ELR (cell line): Measurements from ENCODE around the gene BSG.
A peak's percentile ranks its signal among the peaks of the same experiment; 100 is the strongest.
"Not testable (repeated sequence)": the region's sequence is repeated elsewhere in the genome, so short reads cannot be mapped to it uniquely, and the experiment has no call there.

Source experiments
- DNase-seq: peaks from one replicate; pipeline ENCODE4 v3.0.0-alpha.2; 2015; ENCODE audit warnings: low read depth

Gene BSG

GRCh38 chr19:588093-588740 is 15.8 kb downstream of the BSG start:
- peak; percentile 89 for DNase-seq

- DNase-seq, result no peak
Measured at GRCh38 chr19:588741-589692, 16.6 kb downstream of the BSG start.

GRCh38 chr19:589693-590395 is 17.4 kb downstream of the BSG start, which contains the start of gene HCN2:
TSS of gene HCN2 (plus strand) at chr19:589881. CDS start at chr19:589946, 65 bp downstream.
- DNase-seq, result no peak

- peak; percentile 40 for DNase-seq
Measured at GRCh38 chr19:590396-590745, 18.0 kb downstream of the BSG start.

DNA sequence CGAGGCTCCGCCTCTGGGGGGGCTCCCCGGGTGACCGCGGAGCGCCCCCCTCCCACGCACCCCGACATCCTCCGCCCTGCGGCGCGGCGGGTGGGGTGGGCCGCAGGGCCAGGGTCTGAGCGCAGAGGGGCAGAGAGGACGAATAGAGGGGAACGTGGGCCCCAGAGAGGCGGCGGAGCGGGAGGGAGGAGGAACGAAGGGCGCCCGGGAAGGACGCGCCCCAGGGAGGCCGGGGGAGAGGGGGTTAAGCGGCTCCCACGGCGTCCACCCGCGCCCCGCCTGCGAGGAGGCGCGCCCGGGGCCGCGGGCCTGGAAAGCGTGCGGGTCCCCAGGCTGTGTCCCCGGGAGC is 18.3 kb downstream of the BSG start:
- DNase-seq, result no peak

DNA sequence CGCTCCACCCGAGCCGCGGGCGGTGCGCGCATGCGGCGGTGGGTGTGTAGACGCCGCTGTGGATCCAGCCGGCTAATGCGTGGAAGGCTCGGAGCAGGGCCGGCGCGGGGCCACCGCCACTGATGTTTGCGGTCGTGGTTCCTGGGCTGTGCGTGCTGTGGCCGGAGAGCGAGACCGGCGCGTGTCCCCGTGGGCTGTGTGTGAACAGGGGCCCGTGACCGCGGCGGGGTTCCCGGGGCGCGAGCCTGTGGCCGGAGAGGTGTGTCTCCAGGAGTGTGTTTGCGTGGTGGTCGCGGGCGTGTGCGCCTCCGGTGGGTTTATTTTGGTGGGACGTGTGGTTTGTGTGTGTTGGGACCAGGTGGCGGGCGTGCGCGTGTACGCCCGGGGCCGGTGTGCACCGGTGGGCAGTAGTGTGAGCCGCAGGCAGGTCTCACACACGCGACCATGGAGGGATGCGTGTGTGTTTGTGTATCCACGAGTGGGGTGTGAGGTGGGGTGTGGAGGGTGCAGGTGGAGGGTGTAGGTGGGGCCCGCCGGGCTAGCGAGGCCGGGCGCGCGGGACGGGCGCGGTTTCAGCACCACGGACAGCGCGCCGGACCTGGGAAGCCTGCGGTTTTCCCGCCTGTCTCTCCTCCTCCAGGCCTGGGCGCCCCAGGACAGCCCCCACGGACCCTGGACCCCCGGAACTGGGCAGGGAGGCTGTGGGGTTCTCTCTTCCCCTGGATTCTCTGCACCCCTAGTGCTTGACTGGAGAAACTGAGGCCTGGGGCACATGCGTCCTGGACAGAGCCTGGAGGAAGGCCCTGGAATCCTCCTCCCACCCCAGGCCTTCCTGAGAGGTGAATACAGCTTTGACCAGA is 18.9 kb downstream of the BSG start:
- DNase-seq, result peak; percentile 36

GRCh38 chr19:592101-592500 is 19.7 kb downstream of the BSG start:
- no peak for DNase-seq

- DNase-seq, result no peak
Measured at GRCh38 chr19:593055-593454, 20.7 kb downstream of the BSG start.

GRCh38 chr19:593505-593904 is 21.1 kb downstream of the BSG start:
- DNase-seq, result no peak

DNA sequence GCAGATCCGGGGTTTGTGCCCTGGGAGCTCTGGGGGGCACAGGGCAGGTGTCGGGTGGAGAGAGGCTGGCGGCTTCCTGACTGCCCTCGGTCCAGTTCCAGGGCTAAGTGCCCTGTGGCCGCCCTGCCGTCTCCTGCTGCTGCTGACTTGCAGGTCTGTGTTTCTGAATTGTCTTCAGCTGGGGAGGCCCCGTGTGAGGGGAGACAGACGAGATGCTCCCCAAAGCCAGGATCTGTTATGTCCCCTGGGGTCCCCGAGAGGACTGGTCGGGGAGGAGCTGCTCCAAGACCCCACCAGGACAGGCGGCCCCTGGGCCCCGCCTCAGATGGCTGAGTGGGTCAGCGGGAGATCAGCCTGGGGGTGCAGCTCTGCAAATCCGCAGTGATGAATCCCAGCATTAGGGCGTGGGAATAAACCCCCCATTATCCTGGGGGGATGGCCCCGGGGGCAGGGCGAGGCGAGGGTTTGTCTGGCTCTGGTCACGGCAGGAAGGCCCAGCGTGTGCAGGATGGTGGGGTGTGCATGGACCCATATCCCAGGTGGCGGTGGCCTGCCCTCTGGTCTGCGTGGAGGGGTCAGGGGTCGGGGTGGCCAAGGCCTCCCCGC is 22.0 kb downstream of the BSG start:
- no peak for DNase-seq

GRCh38 chr19:595326-596262 is 23.2 kb downstream of the BSG start:
- DNase-seq, result no peak

GRCh38 chr19:596263-596655 is 23.9 kb downstream of the BSG start:
- no peak for DNase-seq

- no peak for DNase-seq
Measured at GRCh38 chr19:597406-598315, 25.3 kb downstream of the BSG start.

- DNase-seq, result no peak
Measured at GRCh38 chr19:601310-601709, 28.9 kb downstream of the BSG start.

GRCh38 chr19:601790-602189 is 29.4 kb downstream of the BSG start:
- DNase-seq, result no peak

DNA sequence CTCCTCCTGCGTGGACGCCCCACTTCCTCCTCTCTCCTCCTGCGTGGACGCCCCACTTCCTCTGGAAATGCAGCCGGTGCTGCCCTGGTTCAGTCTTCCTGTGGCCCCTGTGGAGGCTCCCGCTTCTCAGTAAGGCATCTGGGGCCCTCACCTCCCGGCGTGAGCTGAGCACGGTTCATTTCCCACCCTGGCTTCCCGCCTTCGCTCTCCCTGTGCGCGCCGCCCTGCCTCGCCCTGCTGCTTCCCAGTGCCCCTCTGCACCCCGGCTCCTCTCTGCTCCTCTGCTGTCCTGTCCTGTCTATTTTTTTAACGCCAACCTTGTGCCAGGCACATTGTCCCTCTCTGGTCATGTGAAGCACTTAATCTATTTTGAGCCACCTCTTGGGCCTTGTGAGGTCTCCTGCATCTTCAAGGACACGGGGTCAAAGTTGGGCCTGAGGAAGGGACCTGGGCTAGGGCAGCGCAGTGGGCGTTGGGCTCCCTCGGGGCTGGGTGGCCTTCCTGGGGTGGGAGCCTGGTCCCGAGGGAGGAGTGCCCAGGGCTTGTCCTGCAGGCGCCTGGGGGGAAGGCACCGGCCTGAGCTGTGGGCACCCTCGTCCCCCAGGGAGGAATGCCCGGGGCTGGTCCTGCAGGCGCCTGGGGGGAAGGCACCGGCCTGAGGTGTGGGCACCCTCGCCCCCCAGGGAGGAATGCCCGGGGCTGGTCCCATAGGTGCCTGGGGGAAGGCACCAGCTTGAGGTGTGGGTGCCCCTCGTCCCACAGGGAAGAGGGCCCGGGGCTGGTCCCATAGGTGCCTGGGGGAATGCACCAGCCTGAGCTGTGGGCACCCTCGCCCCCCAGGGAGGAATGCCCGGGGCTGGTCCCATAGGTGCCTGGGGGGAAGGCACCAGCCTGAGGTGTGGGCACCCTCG is 30.2 kb downstream of the BSG start:
- no peak for DNase-seq

DNA sequence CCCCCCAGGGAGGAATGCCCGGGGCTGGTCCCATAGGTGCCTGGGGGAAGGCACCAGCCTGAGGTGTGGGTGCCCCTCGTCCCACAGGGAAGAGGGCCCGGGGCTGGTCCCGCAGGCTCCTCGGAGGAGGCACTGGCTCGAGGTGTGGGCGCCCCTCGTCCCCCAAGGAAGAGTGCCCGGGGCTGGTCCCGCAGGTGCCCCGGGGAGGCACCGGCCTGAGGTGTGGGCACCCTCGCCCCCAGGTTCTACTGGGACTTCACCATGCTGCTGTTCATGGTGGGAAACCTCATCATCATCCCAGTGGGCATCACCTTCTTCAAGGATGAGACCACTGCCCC is 30.9 kb downstream of the BSG start:
- not testable (repeated sequence) for DNase-seq

- DNase-seq, result not testable (repeated sequence)
Measured at GRCh38 chr19:603779-604178, 31.4 kb downstream of the BSG start.
